ENCODE data around the gene DOCK2.
"Not testable (repeated sequence)": the region's sequence is repeated elsewhere in the genome, so short reads cannot be mapped to it uniquely, and the experiment has no call there.

DOCK2 gene

GRCh38 chr5:169943026-169943425 lies 306.0 kb downstream of the DOCK2 start:
- DNase-seq (ENCODE audit: low read depth), result no peak

GRCh38 chr5:169944115-169944514 lies 307.0 kb downstream of the DOCK2 start:
- no peak for DNase-seq (ENCODE audit: low read depth)

GRCh38 chr5:169944922-169945680 lies 308.0 kb downstream of the DOCK2 start:
- no peak for DNase-seq (ENCODE audit: low read depth)

- no peak for DNase-seq (ENCODE audit: low read depth)
Observed at GRCh38 chr5:169945831-169946261, 308.8 kb downstream of the DOCK2 start.

- no peak for DNase-seq (ENCODE audit: low read depth)
Observed at GRCh38 chr5:169946743-169947295, 309.7 kb downstream of the DOCK2 start.

- no peak for DNase-seq (ENCODE audit: low read depth)
Observed at GRCh38 chr5:169950333-169950732, 313.3 kb downstream of the DOCK2 start.

- DNase-seq (ENCODE audit: low read depth), result not testable (repeated sequence)
Observed at GRCh38 chr5:169953196-169953595, 316.1 kb downstream of the DOCK2 start.

GRCh38 chr5:169954786-169955185 lies 317.7 kb downstream of the DOCK2 start:
- DNase-seq (ENCODE audit: low read depth), result no peak

- no peak for DNase-seq (ENCODE audit: low read depth)
Observed at GRCh38 chr5:169956126-169956525, 319.1 kb downstream of the DOCK2 start.

GRCh38 chr5:169956756-169957155 lies 319.7 kb downstream of the DOCK2 start:
- no peak for DNase-seq (ENCODE audit: low read depth)

GRCh38 chr5:169958278-169958677 lies 321.2 kb downstream of the DOCK2 start:
- no peak for DNase-seq (ENCODE audit: low read depth)

- no peak for DNase-seq (ENCODE audit: low read depth)
Observed at GRCh38 chr5:169960659-169961058, 323.6 kb downstream of the DOCK2 start.

GRCh38 chr5:169964246-169964645 lies 327.2 kb downstream of the DOCK2 start:
- DNase-seq (ENCODE audit: low read depth), result no peak

- no peak for DNase-seq (ENCODE audit: low read depth)
Observed at GRCh38 chr5:169970339-169970738, 333.3 kb downstream of the DOCK2 start.

GRCh38 chr5:169970911-169971765 lies 334.1 kb downstream of the DOCK2 start:
- no peak for DNase-seq (ENCODE audit: low read depth)

GRCh38 chr5:169971780-169972179 lies 334.7 kb downstream of the DOCK2 start:
- DNase-seq (ENCODE audit: low read depth), result no peak

- DNase-seq (ENCODE audit: low read depth), result no peak
Observed at GRCh38 chr5:169973056-169973455, 336.0 kb downstream of the DOCK2 start.

- no peak for DNase-seq (ENCODE audit: low read depth)
Observed at GRCh38 chr5:169974121-169974770, 337.2 kb downstream of the DOCK2 start.

- no peak for DNase-seq (ENCODE audit: low read depth)
Observed at GRCh38 chr5:169978714-169979113, 341.6 kb downstream of the DOCK2 start.

GRCh38 chr5:169979871-169980270 lies 342.8 kb downstream of the DOCK2 start:
- no peak for DNase-seq (ENCODE audit: low read depth)

- no peak for DNase-seq (ENCODE audit: low read depth)
Observed at GRCh38 chr5:169980418-169981053, 343.5 kb downstream of the DOCK2 start, which contains the start of gene INSYN2B. Gene INSYN2B (minus strand): TSS chr5:169980495. CDS start chr5:169883898, 96,597 bp downstream.

GRCh38 chr5:169988206-169988605 lies 351.1 kb downstream of the DOCK2 start:
- no peak for DNase-seq (ENCODE audit: low read depth)

All from activated gamma-delta T cell treated with anti-CD3 and anti-CD28 coated beads, Interleukin-2, amount 50 U/mL, for 16 hours (primary cell).